ENCODE measurements around the gene MDK. TPM values are rescaled to one million over a fixed set of nuclear protein-coding genes. Genes with fewer than 3 reads are reported as not detected.

MDK gene
- total RNA-seq, 1 donor from 2014 or later, result 24.7 TPM

GRCh38 chr11:46356924-46357482 lies 24.5 kb upstream of the MDK start:
- ATAC-seq (no peak), DNase-seq (no peak)
- Histone ChIP-seq H3K27me3 (no peaks in the 10 kb centered on the region), H3K27ac (no peak overlapping the region), H3K4me1 (peaks cover 35% of the 10 kb centered on the region), H3K4me3 (no peak overlapping the region), H3K36me3 (peaks cover 4% of the 10 kb centered on the region), H3K9me3 (no peaks in the 10 kb centered on the region)
- intact Hi-C loops (cut with DNase I), result no loop called here
- TF ChIP-seq CTCF (IDR thresholded peaks at IDR 0.05), result no peak

GRCh38 chr11:46357483-46357936 lies 24.0 kb upstream of the MDK start:
- no peak for TF ChIP-seq CTCF (IDR thresholded peaks at IDR 0.05)
- H3K27me3 ChIP-seq, result no peaks in the 10 kb centered on the region
- ATAC-seq, result peak; percentile 15
- intact Hi-C loops (cut with DNase I), result no loop called here
- H3K36me3 ChIP-seq, result peaks cover 4% of the 10 kb centered on the region
- DNase-seq, result no peak
- peaks cover 35% of the 10 kb centered on the region for H3K4me1 ChIP-seq
- H3K4me3 ChIP-seq, result no peak overlapping the region
- H3K27ac ChIP-seq, result no peak overlapping the region
- H3K9me3 ChIP-seq, result no peaks in the 10 kb centered on the region

- H3K4me3 ChIP-seq, result no peak overlapping the region
- H3K4me1 ChIP-seq, result peaks cover 47% of the 10 kb centered on the region
- no peaks in the 10 kb centered on the region for H3K9me3 ChIP-seq
- no peak overlapping the region for H3K27ac ChIP-seq
- no peak for TF ChIP-seq CTCF (IDR thresholded peaks at IDR 0.05)
- no peak for DNase-seq
- H3K27me3 ChIP-seq, result no peaks in the 10 kb centered on the region
- intact Hi-C loops (cut with DNase I), result no loop called here
- H3K36me3 ChIP-seq, result peaks cover 4% of the 10 kb centered on the region
- no peak for ATAC-seq
Measured at GRCh38 chr11:46359953-46360352, 21.5 kb upstream of the MDK start.

- Histone ChIP-seq H3K4me1 (peaks cover 47% of the 10 kb centered on the region), H3K36me3 (peaks cover 4% of the 10 kb centered on the region), H3K27ac (peak overlapping the region; percentile 86), H3K4me3 (peak overlapping the region; percentile 36), H3K9me3 (no peaks in the 10 kb centered on the region), H3K27me3 (no peaks in the 10 kb centered on the region)
- intact Hi-C loops (cut with DNase I), result no loop called here
- no peak for TF ChIP-seq CTCF (IDR thresholded peaks at IDR 0.05)
- ATAC-seq (peak; percentile 15), DNase-seq (no peak)
Measured at GRCh38 chr11:46360878-46361277, 20.6 kb upstream of the MDK start.

- Histone ChIP-seq H3K27ac (peak overlapping the region; percentile 86), H3K4me1 (peaks cover 47% of the 10 kb centered on the region), H3K27me3 (no peaks in the 10 kb centered on the region), H3K36me3 (no peaks in the 10 kb centered on the region), H3K4me3 (peak overlapping the region; percentile 36), H3K9me3 (no peaks in the 10 kb centered on the region)
- intact Hi-C loops (cut with DNase I), result no loop called here
- TF ChIP-seq CTCF (IDR thresholded peaks at IDR 0.05), result no peak
- ATAC-seq (peak; percentile 79), DNase-seq (peak; percentile 88)
Measured at GRCh38 chr11:46361283-46362155, 19.9 kb upstream of the MDK start.

All from upper lobe of right lung (tissue), 1 donor.